SH-SY5Y (cell line): ENCODE data around the gene ZNF787.

Source experiments
- GATA2 ChIP-seq: IDR thresholded peaks from 2 replicates; pipeline ENCODE4 v1.6.1; 2011; ENCODE audit warnings: mild to moderate bottlenecking, low read depth, low read length
- GATA3 ChIP-seq: IDR thresholded peaks from 2 replicates; pipeline ENCODE4 v1.6.1; 2011; ENCODE audit warnings: low read depth, mild to moderate bottlenecking, low read length, moderate library complexity

- no peak for TF ChIP-seq GATA2
- TF ChIP-seq GATA3, result no peak
Observed at GRCh38 chr19:56098731-56099568, 22.1 kb downstream of the ZNF787 start.
